H1 (cell line): ENCODE results near the gene MXD1. TPM values are rescaled to one million over a fixed set of nuclear protein-coding genes. Genes with fewer than 3 reads are reported as not detected.

ENCODE experiments used
- CEBPB ChIP-seq: IDR thresholded peaks from 2 replicates; pipeline ENCODE4 v1.6.1; 2012; ENCODE audit warnings: low read depth, low read length
- HDAC2 ChIP-seq, 2 experiments: fragments of 300-600 bp in 1 of 2; sonication (generic) in 1 of 2; IDR thresholded peaks; 2 replicates each; pipeline ENCODE4 v1.6.1; 2011 to 2012; ENCODE audit warnings: low read depth in 2 of 2, low read length in 2 of 2, mild to moderate bottlenecking in 2 of 2, moderate library complexity in 2 of 2, borderline replicate concordance in 1 of 2, inconsistent platforms in 1 of 2
- RAD21 ChIP-seq, 2 experiments: IDR thresholded peaks in 1 of 2; conservative IDR thresholded peaks in 1 of 2; 2 replicates each; pipeline ENCODE4 v1.6.1; 2011; ENCODE audit warnings: low read depth in 2 of 2, low read length in 2 of 2, improper control_type of control experiment in 1 of 2, inconsistent platforms in 1 of 2, mild to moderate bottlenecking in 1 of 2, moderate library complexity in 1 of 2
- SAP30 ChIP-seq: fragments of 300-600 bp; sonication (generic); IDR thresholded peaks from 2 replicates; pipeline ENCODE4 v1.7.1; 2012; ENCODE audit warnings: low read length, moderate library complexity, mild to moderate bottlenecking, inconsistent platforms; ENCODE audit not compliant: insufficient read depth, insufficient replicate concordance
- SP2 ChIP-seq: IDR thresholded peaks from 2 replicates; pipeline ENCODE4 v1.6.1; 2012; ENCODE audit warnings: mild to moderate bottlenecking, low read length, inconsistent platforms
- polyA plus RNA-seq, 7 experiments: library from polyadenylated mRNA; depleted of rRNA in 3 of 7; stranded (reverse) in 5 of 7; unstranded in 2 of 7; fragments of >200 nt in 5 of 7; fragments of 200-250 nt in 2 of 7; gene quantifications; 1 replicate in 5 of 7; 2 replicates in 1 of 7; 4 replicates in 1 of 7; pipeline versions ENCODE4 v1.2.1 to v1.2.3, GENCODE V29; 2011 to 2013; ENCODE audit warnings: missing spikeins in 2 of 7, mixed read lengths in 2 of 7
- total RNA-seq: library from RNA; stranded (reverse); fragmentation: NEBNext Ultra II Directional; extraction: Animal tissue kit (Norgen Biotek cat#: 25700); gene quantifications from 2 replicates; pipeline ENCODE4 v1.2.1, GENCODE V29; 2021
- TF ChIP-seq, protein P1 (sequence below): IDR thresholded peaks from 2 replicates; pipeline ENCODE4 v1.6.1; 2012; ENCODE audit warnings: inconsistent platforms
- TF ChIP-seq, protein P2 (sequence below): IDR thresholded peaks from 2 replicates; pipeline ENCODE4 v1.6.1; 2012; ENCODE audit warnings: inconsistent platforms

Gene MXD1
- total and polyA plus RNA-seq, 2 of the 8 experiments (the other 6 are each of a cell fraction or from before 2014, with no cell fraction given): 1.6 to 2.6 TPM

DNA sequence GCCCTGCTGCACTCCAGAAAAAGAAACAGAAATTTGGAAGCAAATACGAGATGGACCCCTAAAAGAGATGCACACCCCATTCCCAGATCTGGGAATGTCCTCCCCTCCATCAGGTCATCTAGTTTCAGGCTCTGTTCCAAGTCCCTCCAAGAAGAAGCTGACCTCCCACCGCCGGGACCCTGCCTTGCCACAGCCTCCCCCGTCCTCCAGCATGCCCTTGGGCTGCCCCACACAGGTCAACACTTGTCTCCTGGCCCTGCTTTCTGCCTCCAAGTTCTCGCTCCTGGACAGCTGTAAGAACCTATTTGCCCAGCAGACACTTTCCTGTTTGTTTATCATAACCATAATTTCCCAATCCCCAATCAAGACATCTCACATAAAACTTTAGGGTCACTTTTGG, 44.5 kb downstream of the MXD1 start (continued):
- TF ChIP-seq, protein P1, sequence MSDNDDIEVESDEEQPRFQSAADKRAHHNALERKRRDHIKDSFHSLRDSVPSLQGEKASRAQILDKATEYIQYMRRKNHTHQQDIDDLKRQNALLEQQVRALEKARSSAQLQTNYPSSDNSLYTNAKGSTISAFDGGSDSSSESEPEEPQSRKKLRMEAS: no peak
- TF ChIP-seq SAP30 (no peak), RAD21 (IDR thresholded peaks at IDR 0.05 in 1 of 2, conservative IDR thresholded peaks at IDR 0.05 in 1 of 2; ENCODE audit: low read depth in 2 of 2, low read length in 2 of 2) (no peak), HDAC2 (IDR thresholded peaks at IDR 0.05; ENCODE audit: borderline replicate concordance in 1 of 2, low read depth in 2 of 2, low read length in 2 of 2) (no peak), SP2 (no peak), CEBPB (no peak)
- TF ChIP-seq, protein P2, sequence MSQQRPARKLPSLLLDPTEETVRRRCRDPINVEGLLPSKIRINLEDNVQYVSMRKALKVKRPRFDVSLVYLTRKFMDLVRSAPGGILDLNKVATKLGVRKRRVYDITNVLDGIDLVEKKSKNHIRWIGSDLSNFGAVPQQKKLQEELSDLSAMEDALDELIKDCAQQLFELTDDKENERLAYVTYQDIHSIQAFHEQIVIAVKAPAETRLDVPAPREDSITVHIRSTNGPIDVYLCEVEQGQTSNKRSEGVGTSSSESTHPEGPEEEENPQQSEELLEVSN: no peak
